NCI-H1092 (cell line): ENCODE results near the gene TMEM138.
"Not testable (repeated sequence)": the region's sequence is repeated elsewhere in the genome, so short reads cannot be mapped to it uniquely, and the experiment has no call there.

Experiments
- DNase-seq: peaks from one replicate; lab custom pipeline; 2025; lab: John Stamatoyannopoulos, UW

The TMEM138 gene

DNA sequence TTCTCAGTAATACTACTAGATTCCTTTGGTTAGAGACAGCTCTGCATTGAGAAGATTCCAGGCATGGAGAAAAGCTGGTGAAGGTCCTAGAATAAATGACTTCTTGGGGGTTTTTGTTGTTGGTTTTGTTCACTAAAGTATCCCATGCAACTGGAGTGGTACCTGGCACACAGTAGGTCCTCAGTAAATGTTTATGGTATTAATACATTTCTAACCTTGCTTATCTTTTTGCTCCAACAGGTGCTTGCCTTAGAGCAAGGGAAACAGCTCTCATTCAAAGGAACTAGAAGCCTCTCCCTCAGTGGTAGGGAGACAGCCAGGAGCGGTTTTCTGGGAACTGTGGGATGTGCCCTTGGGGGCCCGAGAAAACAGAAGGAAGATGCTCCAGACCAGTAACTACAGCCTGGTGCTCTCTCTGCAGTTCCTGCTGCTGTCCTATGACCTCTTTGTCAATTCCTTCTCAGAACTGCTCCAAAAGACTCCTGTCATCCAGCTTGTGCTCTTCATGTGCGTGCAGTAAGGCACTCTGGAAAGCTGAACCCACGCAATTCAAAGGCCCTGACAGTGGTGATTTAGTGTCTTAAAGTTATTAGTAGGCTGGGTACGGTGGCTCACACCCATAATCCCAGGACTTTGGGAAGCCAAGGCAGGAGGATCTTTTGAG lies 2.0 kb downstream of the TMEM138 start:
- no peak for DNase-seq

DNA sequence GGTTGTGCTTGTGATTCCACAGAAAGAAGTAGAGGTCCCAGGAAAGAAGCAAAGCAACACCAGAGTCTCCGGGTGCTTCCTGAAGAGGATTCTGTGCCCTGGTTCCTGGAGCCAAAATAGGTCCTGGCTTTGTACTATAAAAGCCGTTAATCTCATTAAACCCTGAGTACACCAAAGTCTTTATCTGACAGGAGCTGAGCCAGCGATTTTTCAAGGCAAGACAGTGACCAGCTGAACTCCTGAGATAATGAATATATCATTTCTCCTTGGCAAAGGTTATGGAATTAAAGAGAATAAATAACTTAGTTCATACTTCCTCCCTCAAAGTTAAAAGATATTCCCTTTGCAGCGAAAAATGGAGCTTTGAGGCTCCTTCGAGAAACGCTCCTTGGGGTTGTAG lies 5.2 kb downstream of the TMEM138 start:
- no peak for DNase-seq

DNA sequence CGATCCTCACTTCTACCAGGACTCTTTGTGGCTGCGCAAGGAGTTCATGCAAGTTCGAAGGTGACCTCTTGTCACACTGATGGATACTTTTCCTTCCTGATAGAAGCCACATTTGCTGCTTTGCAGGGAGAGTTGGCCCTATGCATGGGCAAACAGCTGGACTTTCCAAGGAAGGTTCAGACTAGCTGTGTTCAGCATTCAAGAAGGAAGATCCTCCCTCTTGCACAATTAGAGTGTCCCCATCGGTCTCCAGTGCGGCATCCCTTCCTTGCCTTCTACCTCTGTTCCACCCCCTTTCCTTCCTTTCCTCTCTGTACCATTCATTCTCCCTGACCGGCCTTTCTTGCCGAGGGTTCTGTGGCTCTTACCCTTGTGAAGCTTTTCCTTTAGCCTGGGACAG lies 6.5 kb downstream of the TMEM138 start:
- DNase-seq: no peak

DNA sequence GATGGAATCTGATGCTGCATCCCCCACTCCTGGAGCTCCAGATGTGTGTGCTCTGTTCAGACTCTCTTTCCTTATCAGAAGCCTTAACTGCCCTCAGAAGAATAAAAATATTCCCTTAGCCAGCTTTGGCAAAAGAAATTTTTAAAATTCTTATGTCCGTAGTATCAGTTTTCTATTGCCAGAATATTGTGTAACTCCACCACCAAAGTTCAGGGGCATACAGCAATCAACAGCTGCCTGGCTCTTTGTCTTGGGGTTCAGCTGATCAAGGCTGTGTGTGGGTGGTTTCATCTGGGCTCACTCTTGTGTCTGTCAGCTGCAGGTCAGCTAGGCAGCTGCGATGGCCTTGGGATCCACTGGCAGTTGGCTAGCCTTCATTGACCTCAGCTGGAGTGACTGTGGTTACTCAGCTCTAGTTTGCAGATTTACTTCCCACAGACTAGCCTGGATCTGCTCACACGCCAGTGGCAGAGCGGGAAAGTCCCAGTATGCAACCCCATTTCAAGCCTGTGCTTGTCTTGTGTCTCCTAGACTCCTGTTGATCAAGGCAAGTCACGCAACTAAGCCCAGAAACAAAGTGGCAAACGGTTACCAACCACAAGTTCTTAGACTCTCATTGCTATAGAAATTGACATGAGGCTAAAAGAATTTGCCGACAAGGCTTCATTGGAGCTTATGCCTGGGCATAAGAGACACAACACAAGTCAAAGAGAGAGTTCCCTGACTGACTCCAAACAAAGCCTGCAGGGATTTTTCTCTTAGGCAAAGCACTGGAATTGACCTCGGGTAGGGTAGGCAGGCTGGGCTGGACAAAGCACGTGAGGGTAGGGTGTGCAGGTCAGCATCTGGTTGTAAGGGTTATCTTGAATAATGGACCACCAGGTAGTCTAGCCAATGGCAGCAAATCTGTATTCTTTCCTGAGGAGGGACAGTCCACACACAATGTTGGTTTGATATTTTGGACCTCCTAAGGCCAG lies 7.5 kb downstream of the TMEM138 start:
- no peak for DNase-seq

DNA sequence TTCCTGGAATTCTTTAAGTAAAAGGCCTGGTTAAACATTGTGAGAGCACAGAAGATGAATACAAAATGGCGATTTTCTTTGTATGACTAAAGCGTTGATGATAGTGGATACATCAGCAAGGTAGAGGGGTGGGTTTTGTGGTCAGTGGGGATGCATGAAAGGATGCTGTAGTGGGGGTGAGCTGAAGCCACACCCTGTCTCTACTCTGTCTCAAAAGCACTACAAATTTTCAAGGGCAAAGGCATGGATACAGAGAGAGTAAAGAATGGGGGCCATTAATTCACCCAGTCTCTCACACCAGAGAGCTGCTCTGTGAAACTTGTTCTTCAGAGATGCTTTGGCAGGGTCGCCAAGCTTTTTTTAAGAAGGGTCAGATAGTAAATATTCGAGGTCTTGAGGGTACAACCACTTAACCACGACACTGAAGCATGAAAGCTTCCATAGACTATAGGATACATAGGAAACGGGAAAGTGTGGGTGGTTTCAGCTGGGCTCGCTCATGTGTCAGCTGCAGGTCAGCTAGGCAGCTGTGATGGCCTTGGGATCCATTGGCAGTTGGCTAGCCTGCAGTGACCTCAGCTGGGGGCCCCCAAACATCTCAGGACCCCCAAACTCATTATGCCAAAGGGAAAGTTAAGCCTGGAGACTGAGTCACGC lies 8.3 kb downstream of the TMEM138 start:
- DNase-seq: no peak

DNA sequence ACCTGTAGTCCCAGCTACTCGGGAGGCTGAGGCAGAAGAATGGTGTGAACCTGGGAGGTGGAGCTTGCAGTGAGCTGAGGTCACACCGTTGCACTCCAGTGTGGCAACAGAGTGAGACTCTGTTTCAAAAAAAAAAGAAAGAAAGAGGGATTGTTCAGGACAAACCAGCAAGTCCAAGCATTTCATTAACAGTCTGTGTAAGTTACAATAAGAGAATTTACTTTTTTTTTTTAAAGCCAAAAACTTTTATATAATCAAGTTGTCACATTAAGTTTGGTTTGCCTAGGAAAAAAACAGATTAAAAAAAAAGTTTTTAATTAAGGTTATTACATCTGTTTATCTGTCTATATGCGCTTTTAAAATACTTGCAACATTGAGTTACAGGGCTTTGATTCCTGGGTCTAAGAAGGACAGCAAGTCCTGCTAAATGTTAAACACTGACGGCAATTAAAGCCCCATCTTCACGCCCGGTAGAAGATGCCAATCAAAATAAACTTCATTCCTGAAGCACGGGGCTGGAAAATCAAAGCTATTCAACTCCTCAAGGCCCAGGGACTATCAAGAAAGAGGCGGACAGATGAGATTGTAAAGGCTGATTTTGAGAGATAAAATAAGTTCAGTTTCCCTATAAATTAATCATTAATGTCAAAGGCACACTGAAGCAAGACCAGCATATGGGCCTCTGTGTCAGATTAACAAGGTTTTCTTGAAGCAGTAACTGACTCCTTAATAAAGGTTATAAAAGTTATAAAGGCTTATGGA lies 10.7 kb downstream of the TMEM138 start:
- DNase-seq: no peak

DNA sequence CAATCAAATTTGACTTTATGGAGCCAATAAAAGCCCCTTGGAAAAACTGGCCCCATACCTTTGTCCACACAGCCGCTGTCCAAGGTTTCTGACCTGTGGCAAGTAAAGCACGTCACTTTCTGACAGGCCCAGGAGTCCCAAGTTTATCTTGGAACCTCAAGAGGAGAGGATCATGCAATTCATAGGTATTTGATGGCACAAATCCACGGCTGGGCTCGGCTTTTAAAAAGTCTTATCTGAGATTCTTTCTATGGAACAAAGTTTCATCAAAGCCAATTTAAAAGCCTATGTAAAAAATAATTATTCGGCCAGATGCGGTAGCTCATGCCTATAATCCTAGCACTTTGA lies 13.6 kb downstream of the TMEM138 start:
- no peak for DNase-seq

DNA sequence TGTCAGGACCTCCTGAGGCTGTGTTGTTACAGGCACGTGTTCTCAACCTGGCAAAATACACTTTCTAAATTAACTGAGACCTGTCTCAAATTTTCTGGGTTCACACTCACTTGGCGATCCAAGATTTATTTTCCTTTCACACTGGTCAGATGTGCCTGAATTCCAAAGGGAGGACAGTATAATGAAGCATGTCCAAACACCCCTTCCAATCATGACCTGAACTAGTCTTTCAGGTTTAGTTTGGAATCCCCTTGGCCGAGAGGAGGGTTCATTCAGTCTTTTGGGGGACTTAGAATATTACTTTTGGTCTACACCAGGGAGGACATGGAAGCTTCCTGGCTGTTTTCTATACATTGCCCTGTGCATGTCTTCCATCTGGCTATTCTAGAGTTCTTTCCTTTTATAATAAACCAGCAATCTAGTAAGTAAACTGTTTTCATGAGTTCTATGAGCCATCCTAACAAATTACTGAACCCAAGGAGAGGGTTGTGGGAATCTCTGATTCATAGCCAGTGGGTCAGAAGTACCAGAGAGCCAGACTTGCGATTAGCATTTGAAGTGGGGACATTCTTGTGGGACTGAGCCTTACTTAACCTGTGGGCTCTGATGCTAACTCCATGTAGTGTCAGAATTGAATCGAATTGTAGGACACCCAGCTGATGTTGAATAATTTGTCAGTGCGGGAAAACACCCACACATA lies 15.4 kb downstream of the TMEM138 start:
- DNase-seq: no peak

DNA sequence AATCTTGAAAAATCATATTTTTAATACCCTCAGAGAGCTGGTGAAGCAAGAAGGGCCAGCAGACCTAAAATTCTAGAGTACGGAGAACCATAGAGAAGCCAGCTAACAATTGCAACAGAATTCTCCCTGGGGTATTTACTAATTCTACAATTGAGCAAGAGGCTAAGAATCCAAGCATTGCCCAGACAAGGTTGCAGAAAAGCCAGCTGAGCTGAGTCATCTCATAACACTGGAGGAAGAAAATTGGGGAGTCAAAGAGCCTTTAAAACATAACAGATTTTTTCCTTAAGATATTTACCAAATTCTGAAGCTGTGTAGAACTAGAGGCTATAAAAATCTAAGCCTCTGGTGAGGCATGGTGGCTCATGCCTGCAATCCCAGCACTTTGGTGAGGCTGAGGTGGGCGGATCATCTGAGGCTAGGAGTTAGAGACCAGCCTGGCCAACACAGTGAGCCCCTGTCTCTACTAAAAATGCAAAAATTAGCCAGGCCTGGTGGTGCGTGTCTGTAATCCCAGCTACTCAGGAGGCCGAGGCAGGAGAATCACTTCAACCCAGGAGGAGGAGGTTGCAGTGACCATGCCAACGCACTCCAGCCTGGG lies 16.6 kb downstream of the TMEM138 start:
- no peak for DNase-seq

DNA sequence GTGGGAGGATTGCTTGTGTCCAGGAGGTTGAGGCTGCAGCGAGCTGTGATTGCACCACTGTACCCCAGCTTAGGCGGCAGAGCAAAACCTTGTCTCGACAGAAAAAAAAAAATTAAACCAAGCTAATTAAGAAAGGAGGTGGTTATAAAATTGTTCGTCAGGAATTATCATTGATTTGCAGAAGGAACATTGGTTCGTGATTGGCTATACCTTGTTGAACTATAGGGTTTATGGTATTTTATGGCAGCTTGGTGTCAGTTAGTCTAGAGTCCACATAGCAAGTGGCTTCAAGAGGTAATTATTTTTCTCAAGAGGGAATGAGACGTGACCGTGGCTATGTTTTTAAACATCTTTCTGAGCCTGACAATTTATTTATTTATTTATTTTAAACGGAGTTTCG lies 18.7 kb downstream of the TMEM138 start:
- DNase-seq: no peak

DNA sequence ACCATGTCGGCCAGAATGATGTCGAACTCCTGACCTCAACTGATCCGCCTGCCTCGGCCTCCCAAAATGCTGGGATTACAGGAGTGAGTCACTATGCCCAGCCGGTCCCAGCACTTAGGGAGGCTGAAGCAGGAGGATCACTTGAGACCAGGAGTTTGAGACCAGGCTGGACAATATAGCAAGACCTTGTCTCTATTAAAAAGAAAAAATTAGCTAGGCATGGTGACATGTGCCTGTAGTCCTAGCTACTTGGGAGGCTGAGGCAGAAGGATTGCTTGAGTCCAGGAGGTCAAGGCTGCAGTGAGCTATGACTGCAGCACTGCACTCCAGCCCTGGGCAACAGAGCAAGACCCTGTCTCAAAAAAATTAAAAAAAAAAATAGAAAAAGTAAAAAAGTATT lies 21.7 kb downstream of the TMEM138 start:
- not testable (repeated sequence) for DNase-seq

DNA sequence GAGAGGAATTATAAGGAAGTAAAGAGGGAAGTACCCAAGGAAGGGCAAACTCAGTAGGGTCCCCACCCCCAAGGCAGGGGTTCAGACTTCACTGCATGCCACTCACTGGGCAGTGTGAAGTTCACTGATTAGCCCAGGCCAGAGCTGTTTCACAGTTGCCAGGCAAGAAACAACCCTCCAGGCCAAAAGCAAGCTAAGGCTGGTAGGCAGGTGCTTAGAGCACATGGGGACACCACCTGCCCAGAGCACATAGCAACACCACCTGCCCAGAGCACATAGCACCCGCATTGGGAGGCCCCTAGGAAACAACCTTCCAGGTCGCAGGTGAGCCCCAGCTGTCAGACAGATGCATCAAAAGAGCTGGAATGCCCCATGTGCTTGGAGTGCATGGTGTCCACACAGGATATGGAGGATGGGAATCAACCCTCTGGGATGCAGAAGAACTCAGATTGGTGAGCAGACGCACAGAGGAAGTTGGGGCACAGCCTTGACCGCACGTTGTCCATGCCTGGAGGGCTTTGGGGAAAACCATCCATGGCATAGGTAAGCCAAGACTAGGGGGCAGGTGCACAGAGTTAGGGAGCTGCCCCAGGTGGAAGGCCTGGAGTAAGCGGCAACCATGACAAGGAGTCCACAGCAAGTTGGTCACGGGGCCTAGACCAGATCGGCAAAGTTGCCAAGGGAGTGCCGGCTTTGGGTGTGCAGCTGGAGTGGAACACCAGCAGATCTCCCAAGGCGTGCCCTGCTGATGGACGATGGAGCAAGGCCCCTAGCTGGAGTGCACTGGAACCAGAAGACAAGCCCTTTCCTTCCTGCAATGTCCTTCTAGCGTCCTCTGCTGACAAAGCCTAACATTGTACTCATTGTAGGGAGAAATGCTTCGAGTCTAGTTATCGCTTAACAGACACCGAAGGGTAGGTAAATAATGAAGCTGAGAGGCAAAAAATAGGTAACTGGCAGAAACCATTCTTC lies 22.4 kb downstream of the TMEM138 start:
- DNase-seq: no peak

DNA sequence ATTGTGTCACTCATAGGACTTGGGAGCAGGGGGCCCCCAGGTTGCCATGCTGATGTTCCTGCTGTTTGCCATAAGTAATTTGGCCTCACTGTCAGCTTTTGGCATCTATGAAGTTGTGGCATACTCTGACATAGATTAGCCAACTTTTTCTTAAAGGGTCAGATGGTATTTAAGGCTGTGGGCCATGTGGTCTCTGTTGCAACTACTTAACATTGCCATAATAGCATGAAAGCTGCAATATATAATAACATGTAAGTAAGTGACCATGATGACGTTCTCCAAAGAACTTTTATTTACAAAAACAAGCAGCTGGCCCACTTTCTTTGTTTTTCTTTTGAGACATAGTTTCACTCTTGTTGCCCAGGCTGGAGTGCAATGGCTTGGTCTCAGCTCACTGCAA lies 28.0 kb downstream of the TMEM138 start:
- DNase-seq: no peak

DNA sequence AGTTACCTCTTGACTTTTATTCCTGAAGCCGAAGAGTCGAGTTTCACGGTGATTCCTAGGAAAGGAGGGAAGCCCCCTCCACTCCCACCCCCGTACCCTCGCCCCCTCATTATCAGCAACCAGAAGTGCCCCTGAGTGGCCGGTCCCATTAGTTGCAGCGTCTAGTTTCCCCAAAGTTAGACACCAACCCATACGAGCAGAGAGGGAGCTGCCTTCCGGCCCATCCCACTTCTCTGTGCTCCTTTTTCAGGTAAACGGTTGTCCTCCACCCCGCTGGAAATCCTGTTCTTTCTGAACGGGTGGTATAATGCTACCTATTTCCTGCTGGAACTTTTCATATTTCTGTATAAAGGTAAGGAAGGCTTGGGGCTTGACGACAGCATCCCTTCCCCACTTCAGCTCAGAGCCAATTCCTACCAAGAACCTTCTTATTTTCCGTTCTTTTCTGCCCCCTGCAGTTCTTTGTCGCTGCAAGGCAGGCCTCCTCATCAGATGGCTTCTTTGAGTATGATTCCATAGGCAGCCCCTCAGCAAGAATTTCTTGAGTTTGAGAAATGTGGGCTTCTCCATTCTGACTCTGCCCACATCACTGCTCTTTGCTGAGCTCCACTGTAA lies 30.9 kb downstream of the TMEM138 start:
- DNase-seq: no peak

DNA sequence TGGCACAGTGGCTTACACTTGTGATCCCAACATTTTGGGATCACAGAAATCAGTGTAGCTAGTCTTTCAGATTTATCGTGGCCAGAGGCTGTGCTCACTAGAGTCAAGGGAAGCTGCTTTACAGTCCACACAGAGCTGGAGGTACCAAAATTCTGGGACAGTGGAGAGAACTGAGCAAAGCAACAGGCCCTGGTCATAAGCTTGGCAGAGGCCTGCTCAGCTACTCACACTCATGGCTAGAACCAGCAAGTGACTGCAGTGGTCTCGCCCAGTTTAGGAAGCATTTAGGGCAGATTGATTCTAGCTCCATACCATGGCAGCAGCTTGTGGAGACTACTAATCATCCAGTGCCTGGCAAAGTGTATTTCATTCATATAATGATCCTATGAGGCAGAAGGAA lies 39.0 kb downstream of the TMEM138 start:
- DNase-seq: no peak

DNA sequence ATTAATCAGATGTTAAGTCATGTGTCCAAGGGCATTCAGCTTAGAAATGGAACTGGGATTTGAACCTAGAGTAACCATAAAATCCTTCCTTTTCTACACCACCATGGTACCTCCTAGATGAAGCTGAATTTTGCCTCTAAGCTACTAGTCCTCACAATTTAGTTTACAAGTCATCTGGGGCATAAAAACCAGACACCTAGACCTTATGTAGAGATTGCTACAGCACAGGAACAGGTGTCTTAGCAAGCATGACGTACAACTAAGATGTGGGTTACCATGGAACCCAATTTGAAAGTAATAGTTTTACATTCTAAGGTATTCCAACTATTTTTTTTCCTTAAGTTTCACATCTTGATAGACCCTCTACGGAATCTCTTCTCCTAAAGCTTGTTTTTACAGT lies 39.4 kb downstream of the TMEM138 start:
- no peak for DNase-seq

DNA sequence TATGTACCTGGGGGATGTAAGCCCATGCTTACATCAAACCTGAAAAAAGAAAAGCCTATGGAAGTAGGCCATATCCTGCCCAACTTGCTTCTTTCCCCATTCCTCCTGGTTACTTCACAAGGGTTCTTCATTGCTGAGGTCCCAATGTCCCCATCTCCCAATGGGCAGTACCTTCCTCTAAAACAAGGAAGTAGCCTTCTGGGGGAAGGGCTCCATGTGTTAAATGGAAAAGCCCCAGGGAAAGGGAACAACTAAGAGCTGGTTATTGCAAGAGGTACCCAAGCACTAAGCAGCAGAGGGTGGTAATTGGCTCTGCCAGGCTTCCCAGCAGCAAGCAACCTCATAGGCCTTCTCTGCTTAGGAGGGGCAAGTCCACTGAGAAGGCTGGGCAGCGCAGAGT lies 41.5 kb downstream of the TMEM138 start:
- no peak for DNase-seq

DNA sequence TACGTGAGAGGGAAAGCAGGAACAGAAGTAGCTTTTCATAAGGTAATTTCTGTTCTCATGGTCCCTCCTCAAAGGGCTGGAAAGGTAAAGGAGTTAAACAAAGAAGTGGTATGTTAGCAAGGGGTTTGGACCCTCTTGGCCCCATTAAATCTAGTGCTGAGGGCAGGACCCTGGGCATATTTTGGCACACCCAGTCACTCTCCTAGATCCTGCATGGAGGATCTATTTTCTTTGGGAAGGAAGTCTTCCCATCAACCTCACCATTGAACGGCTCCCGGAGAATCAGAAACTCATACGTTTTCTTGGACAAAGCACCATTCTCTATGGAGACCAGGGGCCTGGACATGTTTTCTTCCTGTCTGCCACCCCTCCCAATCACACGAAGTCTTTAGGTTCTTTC lies 41.9 kb downstream of the TMEM138 start:
- DNase-seq: no peak

DNA sequence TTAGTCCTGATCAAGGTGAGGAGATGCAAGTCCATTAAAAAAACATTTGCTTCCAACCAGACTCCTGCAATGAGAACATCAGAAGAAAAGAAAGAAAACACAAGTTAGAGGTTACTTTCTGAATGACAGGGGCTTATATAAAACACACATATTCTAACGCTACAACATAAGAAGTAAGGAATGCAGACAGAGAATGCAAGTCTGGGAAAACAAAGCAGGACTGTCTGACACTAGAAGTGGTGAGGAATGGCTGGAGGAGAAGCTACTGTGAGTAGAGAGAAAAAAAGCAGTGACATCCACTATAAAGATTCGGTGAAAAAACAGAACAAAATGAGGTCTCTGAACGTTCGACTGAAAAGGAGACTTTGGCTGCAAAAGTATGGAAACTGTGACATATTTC lies 42.5 kb downstream of the TMEM138 start:
- no peak for DNase-seq

DNA sequence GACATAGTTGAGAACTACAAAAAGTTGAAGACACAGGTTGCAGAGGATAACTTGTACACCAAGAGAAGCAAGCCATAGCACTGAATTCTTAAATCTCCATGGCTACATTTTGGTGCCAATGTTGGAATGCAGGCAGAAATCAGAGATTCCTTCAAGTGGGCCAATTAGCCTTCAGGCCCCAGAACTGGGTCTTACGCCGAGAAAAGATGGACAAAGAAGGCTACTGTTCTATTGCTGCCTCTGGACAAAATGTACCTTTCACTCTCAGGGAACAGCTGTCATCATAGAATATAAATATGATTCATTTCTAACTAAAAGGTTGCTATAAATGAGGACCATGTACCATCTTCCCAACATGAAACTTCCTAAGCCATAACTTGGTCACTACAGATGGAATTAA lies 43.9 kb downstream of the TMEM138 start:
- no peak for DNase-seq
